ENCODE measurements around the gene P2RX7.
"Not testable (repeated sequence)": the region's sequence is repeated elsewhere in the genome, so short reads cannot be mapped to it uniquely, and the experiment has no call there.

P2RX7 gene

DNA sequence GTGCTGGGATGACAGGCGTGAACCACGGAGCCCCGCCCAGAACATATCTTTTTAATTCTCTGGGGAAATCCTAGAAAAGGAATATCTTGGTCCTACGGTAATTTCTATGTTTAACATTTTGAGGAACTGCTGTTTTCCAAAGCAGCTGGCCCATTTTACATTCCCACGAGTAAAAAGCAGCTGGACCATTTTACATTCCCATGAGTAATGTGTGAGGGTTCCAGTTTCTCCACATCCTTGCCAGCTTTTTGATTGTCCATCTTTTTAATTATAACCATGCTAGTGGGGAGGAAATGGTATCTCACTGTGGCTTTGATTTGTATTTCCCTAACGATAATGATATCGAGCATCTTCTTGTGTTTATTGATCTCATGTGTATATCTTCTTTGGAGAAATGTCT lies 72.8 kb downstream of the P2RX7 start:
- DNase-seq (ENCODE audit: low read depth in 2 of 2): no peak

GRCh38 chr12:121208571-121208970 lies 75.9 kb downstream of the P2RX7 start:
- not testable (repeated sequence) for DNase-seq (ENCODE audit: low read depth in 2 of 2)

DNA sequence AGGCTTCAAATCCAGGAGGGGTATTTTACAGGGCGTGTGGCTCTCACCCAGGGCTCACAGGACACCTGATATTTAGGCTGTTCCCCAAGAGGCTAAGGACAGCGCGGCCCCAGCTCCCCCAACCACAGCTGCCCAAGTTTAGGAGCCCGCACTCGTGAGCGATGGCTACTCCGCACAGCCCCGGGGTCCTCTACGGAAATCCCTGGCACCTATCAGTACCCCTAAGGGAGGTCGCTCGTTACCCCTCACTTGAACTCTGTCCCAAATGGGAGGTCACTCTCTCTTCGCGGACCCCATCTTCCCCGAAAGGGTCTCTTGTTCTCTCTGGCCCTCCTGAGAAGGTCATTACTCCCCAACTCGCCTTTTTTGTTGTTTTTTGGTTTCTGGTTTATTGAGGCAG lies 76.5 kb downstream of the P2RX7 start:
- DNase-seq (ENCODE audit: low read depth in 2 of 2): no peak

- DNase-seq (ENCODE audit: low read depth in 2 of 2): peak; percentile 79 to 87
Observed at GRCh38 chr12:121209624-121210572, 77.2 kb downstream of the P2RX7 start, which contains the start of gene P2RX4. TSS of gene P2RX4 (plus strand) at chr12:121210129. CDS start at chr12:121210165, 36 bp downstream.

GRCh38 chr12:121212875-121213274 lies 80.2 kb downstream of the P2RX7 start:
- no peak for DNase-seq (ENCODE audit: low read depth in 2 of 2)

DNA sequence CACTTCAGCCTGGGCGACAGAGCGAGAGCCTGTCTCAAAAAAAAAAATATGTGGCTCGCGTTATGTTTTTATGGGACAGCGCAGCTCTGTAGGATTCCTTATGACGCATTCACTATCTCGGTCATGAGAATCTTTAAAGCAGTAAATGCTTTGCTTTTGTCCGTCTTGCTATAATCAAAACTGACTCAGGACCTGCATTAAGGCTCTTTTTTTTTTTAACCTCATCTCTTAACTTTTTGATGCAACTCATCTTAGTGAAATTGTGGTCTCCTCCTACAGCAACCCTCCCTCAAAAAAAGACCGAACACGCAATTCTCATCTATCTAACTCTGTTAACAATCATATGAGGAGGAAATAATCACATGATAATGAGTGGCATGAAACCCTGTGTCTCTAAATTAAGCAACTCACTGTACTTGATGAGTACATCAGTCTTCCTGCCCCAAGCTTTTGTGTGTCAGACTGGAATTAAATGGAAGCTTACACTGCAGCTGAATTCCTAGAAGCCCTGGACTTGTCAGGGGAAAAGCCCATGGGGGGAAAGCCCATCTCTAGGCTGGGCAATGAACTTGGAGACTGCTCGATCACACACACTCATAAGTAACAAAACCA lies 81.6 kb downstream of the P2RX7 start:
- DNase-seq (ENCODE audit: low read depth in 2 of 2): peak in 1 of 2 donors; percentile 16

GRCh38 chr12:121214855-121215745 lies 82.4 kb downstream of the P2RX7 start:
- DNase-seq (ENCODE audit: low read depth in 2 of 2): no peak

DNA sequence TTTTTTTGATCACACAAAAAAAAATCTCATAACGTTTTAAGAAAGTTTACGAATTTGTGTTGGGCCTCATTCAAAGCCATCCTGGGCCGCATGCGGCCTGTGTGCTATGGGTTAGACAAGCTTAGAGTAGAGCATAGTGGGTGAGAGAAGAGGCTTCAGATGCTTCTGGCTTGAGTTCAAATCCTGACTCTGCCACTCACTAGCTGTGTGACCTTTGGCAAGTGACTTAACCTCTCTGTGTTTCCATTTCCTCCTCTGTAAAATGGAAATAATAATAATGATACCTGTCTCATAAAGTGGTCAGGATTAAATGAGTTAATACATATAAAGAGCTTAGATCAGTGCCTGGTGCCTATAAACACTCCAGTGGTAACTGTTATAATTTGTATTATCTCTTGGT lies 83.4 kb downstream of the P2RX7 start:
- DNase-seq (ENCODE audit: low read depth in 2 of 2): no peak

GRCh38 chr12:121217063-121217462 lies 84.4 kb downstream of the P2RX7 start:
- no peak for DNase-seq (ENCODE audit: low read depth in 2 of 2)

GRCh38 chr12:121217761-121218160 lies 85.1 kb downstream of the P2RX7 start:
- no peak for DNase-seq (ENCODE audit: low read depth in 2 of 2)

DNA sequence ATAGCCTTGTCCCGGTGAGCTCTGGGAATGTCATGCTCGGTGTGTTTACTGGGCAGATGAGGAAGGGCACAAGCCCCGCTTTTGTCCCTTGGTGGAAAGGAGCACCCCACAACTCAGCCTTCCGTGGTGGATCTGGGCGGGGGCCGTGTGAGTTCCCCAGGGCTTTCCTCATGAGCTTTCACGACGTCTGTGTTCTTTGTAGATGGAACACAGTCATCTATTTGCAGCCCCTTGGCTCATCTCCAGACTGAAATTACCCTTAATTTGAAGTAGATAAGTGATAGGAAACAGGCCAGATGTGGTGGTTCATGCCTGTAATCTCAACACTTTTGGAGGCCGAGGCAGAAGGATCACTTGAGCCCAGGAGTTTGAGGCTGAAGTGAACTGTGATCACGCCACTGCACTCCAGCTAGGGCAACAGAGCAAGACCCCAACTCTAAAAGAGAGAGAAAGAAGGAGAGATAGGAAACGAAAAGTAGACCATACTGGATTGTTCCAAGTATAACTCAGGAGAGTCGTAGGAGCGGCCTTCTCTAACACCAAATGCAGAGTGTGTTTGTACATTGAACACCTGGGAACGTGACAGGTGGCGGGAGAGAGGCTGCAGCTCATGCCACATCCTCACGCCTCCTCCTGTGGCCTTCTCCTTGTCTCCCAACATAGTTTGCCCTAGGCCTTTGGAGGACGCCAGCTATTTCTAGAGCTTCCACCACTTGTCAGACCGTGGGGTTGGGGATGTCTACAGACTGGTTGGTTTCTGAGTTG lies 86.1 kb downstream of the P2RX7 start:
- DNase-seq (ENCODE audit: low read depth in 2 of 2): no peak

DNA sequence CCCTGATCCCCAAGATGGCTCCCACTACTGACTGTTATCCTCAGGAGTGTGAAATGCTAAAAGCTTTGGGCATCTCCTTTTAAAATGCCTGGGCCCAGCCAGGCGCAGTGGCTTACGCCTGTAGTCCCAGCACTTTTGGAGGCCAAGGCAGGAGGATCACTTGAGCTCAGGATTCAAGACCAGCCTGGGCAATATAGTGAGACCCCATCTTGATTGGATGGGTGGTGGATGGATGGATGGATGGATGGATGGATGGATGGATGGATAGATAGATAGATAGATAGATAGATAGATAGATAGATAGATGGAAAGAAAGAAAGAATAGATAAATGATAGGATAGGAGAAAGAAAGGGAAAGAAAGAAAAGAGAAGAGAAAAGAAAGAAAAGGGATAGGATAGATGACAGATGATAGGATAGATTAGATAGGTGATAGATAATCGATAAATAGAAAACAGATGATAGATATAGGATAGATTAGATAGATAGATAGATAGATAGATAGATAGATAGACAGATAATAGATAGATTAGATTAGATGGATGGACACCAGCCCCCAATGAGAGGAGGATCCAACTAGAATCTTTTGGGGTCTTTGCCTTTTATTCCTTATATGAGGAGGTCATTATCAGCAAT lies 86.8 kb downstream of the P2RX7 start:
- no peak for DNase-seq (ENCODE audit: low read depth in 2 of 2)

GRCh38 chr12:121222847-121223246 lies 90.2 kb downstream of the P2RX7 start:
- DNase-seq (ENCODE audit: low read depth in 2 of 2): no peak

GRCh38 chr12:121223292-121224285 lies 90.9 kb downstream of the P2RX7 start:
- peak in 1 of 2 donors; percentile 31 for DNase-seq (ENCODE audit: low read depth in 2 of 2)

GRCh38 chr12:121224591-121224990 lies 91.9 kb downstream of the P2RX7 start:
- no peak for DNase-seq (ENCODE audit: low read depth in 2 of 2)

- no peak for DNase-seq (ENCODE audit: low read depth in 2 of 2)
Observed at GRCh38 chr12:121226399-121226798, 93.7 kb downstream of the P2RX7 start.

DNA sequence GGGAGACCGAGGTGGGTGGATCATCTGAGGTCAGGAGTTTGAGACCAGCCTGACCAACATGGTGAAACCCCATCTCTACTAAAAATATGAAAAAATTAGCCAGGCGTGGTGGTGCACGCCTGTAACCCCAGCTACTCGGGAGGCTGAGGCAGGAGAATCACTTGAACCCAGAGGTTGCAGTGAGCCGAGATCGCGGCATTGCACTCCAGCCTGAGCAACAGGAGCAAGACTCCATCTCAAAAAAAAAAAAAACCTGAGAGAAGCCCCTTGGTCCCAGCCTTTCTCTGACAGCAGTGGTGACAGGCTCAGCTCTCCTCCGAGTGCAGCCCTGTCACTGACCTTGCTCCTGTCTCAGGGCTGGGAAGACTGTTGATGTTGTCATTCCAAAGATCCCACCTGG lies 94.2 kb downstream of the P2RX7 start:
- DNase-seq (ENCODE audit: low read depth in 2 of 2): not testable (repeated sequence)

DNA sequence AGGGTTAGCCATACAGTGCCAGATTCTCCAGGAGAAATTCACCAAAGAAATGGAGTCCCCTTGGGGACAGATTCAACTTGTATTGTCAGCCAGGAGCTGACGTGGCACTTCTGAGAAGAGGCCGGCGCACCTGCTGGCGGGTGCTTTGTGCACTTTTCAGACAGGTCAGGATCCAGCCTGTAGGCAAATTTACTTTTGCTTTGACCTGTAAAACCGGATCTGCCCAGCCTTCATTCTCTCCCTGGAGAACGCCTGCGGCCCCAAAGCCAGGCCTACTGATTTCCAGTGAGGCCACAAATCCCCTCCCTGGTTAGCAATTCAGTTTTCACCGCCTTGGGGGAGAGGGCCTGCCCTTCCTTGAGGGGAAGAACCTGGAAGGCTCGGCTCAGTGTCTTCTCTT lies 94.6 kb downstream of the P2RX7 start:
- DNase-seq (ENCODE audit: low read depth in 2 of 2): no peak

DNA sequence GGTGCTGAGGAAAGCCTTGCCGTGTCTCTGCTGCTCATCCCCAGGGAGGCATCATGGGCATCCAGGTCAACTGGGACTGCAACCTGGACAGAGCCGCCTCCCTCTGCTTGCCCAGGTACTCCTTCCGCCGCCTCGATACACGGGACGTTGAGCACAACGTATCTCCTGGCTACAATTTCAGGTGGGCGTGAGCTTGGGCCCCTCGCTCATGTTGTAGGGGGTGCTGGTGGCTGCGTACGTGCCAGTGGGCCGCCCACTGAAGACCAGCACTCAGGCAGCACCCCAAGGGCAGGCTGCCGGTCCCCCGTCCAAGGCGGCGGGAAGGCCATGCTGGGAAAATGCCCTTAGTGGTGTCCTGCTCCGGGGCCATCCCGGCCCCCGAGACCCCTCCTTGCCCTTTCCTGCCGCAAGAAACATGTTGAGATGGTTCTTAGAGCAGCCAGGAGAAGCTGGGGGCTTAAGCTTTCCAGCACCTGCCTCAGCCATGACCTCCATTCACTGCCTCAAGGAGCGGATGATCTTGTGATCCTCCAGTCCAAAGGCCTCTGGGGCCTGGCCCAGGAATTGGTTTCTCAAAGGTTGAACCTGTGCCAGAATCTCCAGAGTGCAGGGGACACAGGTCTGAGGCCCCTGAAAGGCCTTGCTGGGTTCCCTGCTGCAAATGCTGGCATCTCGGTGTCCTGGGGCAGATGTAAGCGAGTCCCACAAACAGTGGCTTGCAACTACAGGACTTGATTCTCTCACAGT lies 96.4 kb downstream of the P2RX7 start:
- no peak for DNase-seq (ENCODE audit: low read depth in 2 of 2)

All from stimulated activated CD4-positive, alpha-beta T cell treated with anti-CD3 and anti-CD28 coated beads, Interleukin-4, amount 100 ng/mL, for 48 hours (primary cell).